ENCODE measurements around the gene CSHL1. TPM values are rescaled to one million over a fixed set of nuclear protein-coding genes. Genes with fewer than 3 reads are reported as not detected.

CSHL1 gene
- total RNA-seq, 1 experiment from 2014 or later, result not detected

Other genes with a start within 250 kb of the CSHL1 start
- gene LIMD2, start 211.1 kb downstream of the CSHL1 start, total RNA-seq (2022), result 4.1 and 5.1 TPM in 2 replicates
- gene STRADA, start 169.5 kb downstream of the CSHL1 start, total RNA-seq (2022), result 23.4 and 24.7 TPM in 2 replicates
- 125 and 129 TPM in 2 replicates for gene CCDC47, start 137.7 kb downstream of the CSHL1 start, total RNA-seq (2022)
- 179 and 183 TPM in 2 replicates for gene DDX42, start 137.1 kb downstream of the CSHL1 start, total RNA-seq (2022)
- 197 TPM in 2 replicates for gene PSMC5, start 83.8 kb downstream of the CSHL1 start, total RNA-seq (2022)
- gene FTSJ3, start 83.6 kb downstream of the CSHL1 start, total RNA-seq (2022), result 75.9 and 76.3 TPM in 2 replicates
- gene SMARCD2, start 68.6 kb downstream of the CSHL1 start, total RNA-seq (2022), result 134 TPM in 2 replicates
- gene CSH2, start 37.6 kb downstream of the CSHL1 start, total RNA-seq (2022), result not detected in 2 replicates
- gene GH2, start 29.3 kb downstream of the CSHL1 start, total RNA-seq (2022), result not detected in 2 replicates
- gene CSH1, start 14.7 kb downstream of the CSHL1 start, total RNA-seq (2022), result not detected in 2 replicates
- gene GH1, start 7.6 kb upstream of the CSHL1 start, total RNA-seq (2022), result not detected in 2 replicates
- not detected in 2 replicates for gene CD79B, start 21.1 kb upstream of the CSHL1 start, total RNA-seq (2022)
- not detected in 2 replicates for gene SCN4A, start 61.7 kb upstream of the CSHL1 start, total RNA-seq (2022)
- not detected in 2 replicates for gene PRR29, start 87.1 kb upstream of the CSHL1 start, total RNA-seq (2022)
- 1.9 and 2.0 TPM in 2 replicates for gene ICAM2, start 109.4 kb upstream of the CSHL1 start, total RNA-seq (2022)
- gene ERN1, start 218.9 kb upstream of the CSHL1 start, total RNA-seq (2022), result 24.3 and 27.5 TPM in 2 replicates